Chondrocyte (in vitro differentiated cells): ENCODE measurements around the gene BOD1L1. TPM values are rescaled to one million over a fixed set of nuclear protein-coding genes. Genes with fewer than 3 reads are reported as not detected.

Experiments
- DNase-seq: peaks from one replicate; pipeline ENCODE4 v3.0.0; 2021; ENCODE audit warnings: mixed read lengths, low spot score
- H3K27ac Mint-ChIP-seq: one replicate; pipeline ENCODE4 v1.8.0; 2021; ENCODE audit warnings: mild to moderate bottlenecking, moderate library complexity, mixed read lengths; ENCODE audit not compliant: unreplicated experiment
- H3K27me3 Mint-ChIP-seq: 2 replicates; pipeline ENCODE4 v1.8.0; 2021; ENCODE audit warnings: low read depth, mixed read lengths
- H3K36me3 Mint-ChIP-seq: 2 replicates; pipeline ENCODE4 v1.8.0; 2021; ENCODE audit warnings: low read depth, mixed read lengths
- H3K4me1 Mint-ChIP-seq: 2 replicates; pipeline ENCODE4 v1.8.0; 2021; ENCODE audit warnings: low read depth, mild to moderate bottlenecking, mixed read lengths
- H3K4me3 Mint-ChIP-seq: one replicate; pipeline ENCODE4 v1.8.0; 2021; ENCODE audit warnings: mild to moderate bottlenecking, moderate library complexity, mixed read lengths; ENCODE audit not compliant: unreplicated experiment
- H3K9me3 Mint-ChIP-seq: 2 replicates; pipeline ENCODE4 v1.8.0; 2021; ENCODE audit warnings: low read depth, mixed read lengths
- CTCF ChIP-seq: fragments of 200-600 bp; sonication (generic); IDR thresholded peaks from 2 replicates; pipeline ENCODE4 v1.5.0; 2021; ENCODE audit warnings: antibody characterized with exemption, mild to moderate bottlenecking, moderate library complexity
- total RNA-seq: library from RNA; stranded (reverse); gene quantifications from 3 replicates; pipeline ENCODE4 v1.2.1, GENCODE V29; 2021

BOD1L1 gene
- total RNA-seq, 1 donor from 2014 or later, result 31.7 TPM

GRCh38 chr4:13525606-13526281 is 101.8 kb downstream of the BOD1L1 start:
- Mint-ChIP-seq H3K27me3 (peaks cover 34% of the 10 kb centered on the region), H3K27ac (no peak overlapping the region), H3K4me3 (no peak overlapping the region), H3K9me3 (no peaks in the 10 kb centered on the region), H3K4me1 (peaks cover 3% of the 10 kb centered on the region), H3K36me3 (no peaks in the 10 kb centered on the region)
- TF ChIP-seq CTCF, result no peak
- DNase-seq, result no peak

GRCh38 chr4:13524504-13525243 is 102.9 kb downstream of the BOD1L1 start:
- peaks cover 3% of the 10 kb centered on the region for H3K4me1 Mint-ChIP-seq
- H3K9me3 Mint-ChIP-seq, result no peaks in the 10 kb centered on the region
- H3K36me3 Mint-ChIP-seq, result no peaks in the 10 kb centered on the region
- TF ChIP-seq CTCF, result no peak
- DNase-seq, result no peak
- no peak overlapping the region for H3K27ac Mint-ChIP-seq
- no peak overlapping the region for H3K4me3 Mint-ChIP-seq
- H3K27me3 Mint-ChIP-seq, result peaks cover 25% of the 10 kb centered on the region

- no peak overlapping the region for H3K4me3 Mint-ChIP-seq
Measured at GRCh38 chr4:13523591-13524503, 103.7 kb downstream of the BOD1L1 start.

GRCh38 chr4:13523105-13523477 is 104.4 kb downstream of the BOD1L1 start:
- peaks cover 21% of the 10 kb centered on the region for H3K27me3 Mint-ChIP-seq
- H3K36me3 Mint-ChIP-seq, result no peaks in the 10 kb centered on the region
- no peak overlapping the region for H3K27ac Mint-ChIP-seq
- no peaks in the 10 kb centered on the region for H3K9me3 Mint-ChIP-seq
- peaks cover 3% of the 10 kb centered on the region for H3K4me1 Mint-ChIP-seq
- no peak for TF ChIP-seq CTCF
- DNase-seq, result no peak
- H3K4me3 Mint-ChIP-seq, result no peak overlapping the region

More at GRCh38 chr4:13523591-13524503, 103.7 kb downstream of the BOD1L1 start:
- no peaks in the 10 kb centered on the region for H3K36me3 Mint-ChIP-seq
- DNase-seq, result peak; percentile 82
- no peak overlapping the region for H3K27ac Mint-ChIP-seq
- peaks cover 21% of the 10 kb centered on the region for H3K27me3 Mint-ChIP-seq
- peaks cover 3% of the 10 kb centered on the region for H3K4me1 Mint-ChIP-seq
- no peak for TF ChIP-seq CTCF
- no peaks in the 10 kb centered on the region for H3K9me3 Mint-ChIP-seq
